Germinal center (tissue), 1 donor: ENCODE data around the gene KIF13A.
"Not testable (repeated sequence)": the region's sequence is repeated elsewhere in the genome, so short reads cannot be mapped to it uniquely, and the experiment has no call there.

Source experiments
- DNase-seq: peaks from one replicate; pipeline ENCODE4 v3.0.0; 2012; ENCODE audit warnings: mixed read lengths, low spot score

Gene KIF13A

DNA sequence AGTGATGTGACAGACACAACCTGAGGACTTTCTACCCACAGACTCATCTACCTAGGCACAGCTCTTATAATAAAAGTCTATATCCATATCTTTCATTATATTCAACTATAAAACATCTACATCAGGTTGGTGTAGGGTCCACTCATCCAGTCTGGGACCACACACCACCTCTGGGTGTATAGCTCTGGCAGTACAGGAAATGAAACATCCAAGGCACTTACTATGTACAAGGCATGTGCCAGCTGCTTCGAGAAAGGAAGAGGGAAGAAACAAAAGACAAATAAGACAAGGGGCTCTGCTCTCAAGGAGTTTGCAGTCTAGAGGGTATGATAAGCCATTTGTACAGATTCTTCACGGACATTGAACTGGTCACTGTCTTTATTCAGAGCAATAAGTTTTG is 18.6 kb downstream of the KIF13A start:
- no peak for DNase-seq

DNA sequence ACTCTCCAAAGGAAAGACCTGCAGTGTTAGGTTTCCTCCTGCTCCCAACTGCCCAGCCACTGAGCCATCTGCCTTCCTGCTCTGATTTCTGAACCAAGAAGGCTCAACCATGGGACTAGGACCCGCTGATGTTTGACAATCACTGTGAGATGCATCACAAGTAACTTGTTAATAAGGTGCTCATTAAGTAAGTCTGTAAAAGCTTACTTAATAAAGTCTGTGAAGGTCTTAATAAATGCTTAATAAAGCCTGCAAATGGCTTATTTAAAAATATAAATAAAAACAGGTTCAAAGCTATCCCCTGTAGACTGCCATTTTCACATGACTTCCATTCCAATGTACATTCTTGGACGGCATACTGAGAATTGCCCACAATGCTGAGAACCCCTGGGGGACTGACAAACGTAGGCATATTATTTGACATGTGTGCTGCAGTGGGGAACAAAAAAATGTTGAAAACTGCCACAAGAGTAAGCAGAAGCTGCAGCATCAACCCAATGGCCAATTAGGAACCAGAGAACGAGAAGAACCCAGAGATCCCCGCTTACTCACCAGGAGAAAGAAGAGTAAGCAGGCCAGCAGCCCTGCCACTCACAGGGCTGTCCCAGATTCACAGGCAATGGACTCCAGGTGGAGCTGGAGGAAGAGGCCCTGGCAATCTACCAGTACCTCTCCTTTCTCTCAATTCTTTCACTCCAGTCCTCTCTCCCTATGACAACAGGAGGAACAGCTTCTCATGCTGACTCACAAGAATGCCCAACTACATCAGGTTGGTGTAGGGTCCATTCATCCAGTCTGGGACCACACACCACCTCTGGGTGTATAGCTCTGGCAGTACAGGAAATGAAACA is 19.5 kb downstream of the KIF13A start:
- DNase-seq, result no peak

DNA sequence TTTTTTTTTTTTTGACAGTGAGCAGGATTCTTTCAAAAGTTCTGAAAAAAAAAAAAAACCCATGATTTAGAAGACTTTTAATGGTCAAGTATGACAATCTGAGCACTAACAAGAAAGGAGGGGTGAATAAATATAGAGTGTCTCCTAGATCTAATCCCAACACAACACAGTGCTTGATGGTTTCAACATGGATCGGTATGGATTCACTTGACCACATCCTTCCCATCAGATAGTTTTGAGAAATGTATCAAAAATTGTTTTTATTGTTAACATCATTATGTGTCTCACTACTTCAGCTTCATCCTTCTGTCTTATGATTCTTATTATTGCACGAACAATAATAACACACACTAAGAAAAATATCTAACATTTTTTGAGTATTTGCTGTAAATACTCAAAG is 21.0 kb downstream of the KIF13A start:
- no peak for DNase-seq

DNA sequence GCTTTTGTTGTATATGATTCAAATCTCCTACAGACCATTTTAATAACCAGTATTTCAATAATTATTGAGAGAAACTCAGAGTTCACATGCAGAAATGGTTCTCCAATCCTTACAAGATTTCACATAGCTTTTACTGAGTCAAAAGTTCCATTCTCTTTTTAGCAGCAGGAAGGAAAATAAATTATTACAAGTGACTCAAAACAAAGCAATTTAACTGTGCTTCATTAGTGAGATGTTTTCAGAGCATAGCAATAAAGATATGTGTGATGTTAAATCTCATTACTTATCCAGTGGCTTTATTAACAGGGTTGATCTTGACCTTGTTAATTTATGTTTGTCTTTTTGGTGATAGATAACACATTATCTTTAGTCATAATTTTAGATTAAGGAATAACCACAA is 22.0 kb downstream of the KIF13A start:
- DNase-seq, result no peak

DNA sequence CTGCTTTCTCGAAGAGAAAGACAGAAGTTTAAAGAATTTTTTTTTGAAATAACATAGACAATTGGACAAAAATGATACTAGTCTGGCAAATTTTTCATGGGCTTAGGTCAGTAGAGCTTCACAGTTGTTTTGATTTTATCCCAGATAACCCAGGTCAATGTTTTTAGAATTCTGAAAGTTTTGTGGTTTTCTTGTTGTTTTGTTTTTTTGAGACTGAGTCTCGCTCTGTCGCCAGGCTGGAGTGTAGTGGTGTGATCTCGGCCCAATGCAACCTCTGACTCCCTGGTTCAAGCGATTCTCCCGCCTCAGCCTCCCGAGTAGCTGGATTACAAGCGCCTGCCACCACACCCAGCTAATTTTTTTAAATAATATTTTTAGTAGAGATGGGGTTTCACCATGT is 22.8 kb downstream of the KIF13A start:
- DNase-seq, result no peak

DNA sequence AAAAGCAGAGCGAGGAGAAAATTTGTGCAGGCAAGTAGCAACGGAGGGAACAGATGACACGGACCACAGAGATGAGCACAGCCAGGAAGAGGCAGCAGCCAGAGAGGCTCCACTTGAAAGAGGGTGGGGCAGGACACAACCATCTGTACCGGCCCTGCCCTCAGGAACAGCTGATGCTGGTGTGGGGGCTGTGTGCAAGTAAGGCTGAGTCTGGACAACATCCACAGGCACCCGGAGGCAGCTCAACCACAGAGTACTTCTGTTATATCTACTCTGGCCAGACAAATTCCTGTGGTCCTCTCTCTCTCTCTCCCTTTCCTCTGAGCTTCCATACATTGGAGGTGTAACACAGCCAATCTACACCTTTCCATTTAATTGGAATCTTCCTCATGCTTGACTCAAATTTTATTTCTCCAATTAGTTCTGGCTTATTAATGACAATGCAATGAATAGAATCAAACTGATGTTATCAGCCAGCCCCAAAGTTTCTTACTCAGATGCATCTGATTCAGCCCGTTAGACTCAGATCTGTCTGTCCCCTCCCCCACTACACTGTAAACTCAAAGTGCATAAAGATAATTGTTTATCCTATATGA is 24.9 kb downstream of the KIF13A start:
- DNase-seq, result no peak

DNA sequence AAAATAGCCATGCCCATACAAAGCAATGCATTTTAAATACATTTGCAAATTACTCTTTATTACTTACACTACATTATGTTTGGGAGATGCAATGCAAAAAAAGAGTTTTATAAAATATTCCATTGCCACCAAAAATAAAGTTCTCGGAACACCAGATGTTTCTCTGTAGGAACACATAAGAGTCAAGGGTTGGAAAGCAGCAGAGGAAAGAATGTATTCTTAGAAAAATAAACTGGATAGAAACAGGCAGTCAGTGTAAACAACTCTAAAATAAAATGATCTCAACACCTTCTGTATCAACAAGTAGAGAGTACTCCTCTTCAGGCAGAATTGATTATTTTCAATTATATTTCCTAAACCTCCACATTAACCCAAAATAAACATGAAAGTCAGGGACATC is 28.1 kb downstream of the KIF13A start:
- no peak for DNase-seq

DNA sequence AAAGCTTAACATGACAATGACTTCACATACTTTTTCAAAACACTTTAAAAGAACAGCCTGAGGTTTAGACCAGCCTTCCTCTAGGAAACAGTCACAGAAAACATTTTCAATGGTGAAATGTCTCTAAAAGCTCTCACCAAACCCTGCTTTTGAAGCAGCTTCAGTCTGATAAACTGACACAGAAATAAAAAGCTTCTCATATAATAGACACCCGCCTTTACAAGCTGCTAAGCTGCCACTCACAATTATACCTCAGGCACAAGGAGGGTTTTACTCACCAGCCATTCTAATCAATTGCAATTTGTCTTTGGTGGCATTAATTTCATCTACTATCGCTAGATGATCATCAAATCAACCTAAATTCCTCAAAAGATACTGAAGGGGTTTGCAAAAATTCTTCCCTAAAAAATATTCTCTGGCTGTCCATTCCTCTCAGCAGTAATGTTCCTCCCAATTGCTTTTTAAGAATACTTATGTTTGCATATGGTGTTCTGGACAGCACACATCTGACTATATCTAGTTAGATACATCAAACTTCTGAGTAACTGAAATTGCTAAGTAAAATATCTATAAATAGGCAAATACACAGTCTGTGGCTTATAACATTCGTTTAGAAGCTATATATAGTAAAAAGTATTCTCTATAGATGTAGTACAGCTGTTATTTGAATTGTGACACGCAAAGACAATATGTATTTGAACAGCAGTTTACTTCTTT is 29.4 kb downstream of the KIF13A start:
- no peak for DNase-seq

DNA sequence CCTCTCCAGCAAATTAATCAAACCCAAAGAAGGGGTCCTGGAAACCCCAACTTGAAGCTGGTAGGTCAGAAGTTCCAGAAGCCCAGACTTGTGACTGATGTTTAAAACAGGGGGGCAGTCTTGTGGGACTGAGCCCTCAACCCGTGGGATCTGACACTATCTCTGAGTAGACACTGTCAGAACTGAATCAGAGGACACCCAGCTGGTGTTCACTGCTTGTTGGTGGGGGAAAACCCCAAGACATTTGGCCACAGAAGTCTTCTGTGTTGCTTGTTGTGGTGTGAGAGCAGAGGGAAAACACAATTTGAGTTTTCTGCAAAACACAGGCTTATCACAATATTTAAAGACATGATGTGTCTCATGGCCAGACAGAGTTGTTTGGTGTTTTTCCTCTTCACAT is 29.9 kb downstream of the KIF13A start:
- no peak for DNase-seq

DNA sequence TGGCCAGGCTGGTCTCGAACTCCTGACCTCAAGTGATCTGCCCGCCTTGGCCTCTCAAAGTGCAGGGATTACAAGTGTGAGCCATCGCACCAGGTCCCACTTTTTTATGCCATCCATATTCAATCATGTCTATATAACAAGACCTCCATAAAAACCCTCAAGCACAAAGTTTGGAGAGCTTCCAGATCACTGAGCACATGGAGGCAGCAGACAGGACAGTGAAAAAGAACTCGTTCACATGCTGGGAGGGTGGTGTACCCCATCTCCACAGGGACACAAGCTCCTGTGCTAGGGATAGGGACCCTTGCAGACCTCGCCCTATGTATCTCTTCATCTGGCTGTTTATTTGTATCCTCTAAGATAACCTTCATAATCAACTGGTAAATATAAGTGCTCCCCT is 30.3 kb downstream of the KIF13A start:
- DNase-seq, result no peak

DNA sequence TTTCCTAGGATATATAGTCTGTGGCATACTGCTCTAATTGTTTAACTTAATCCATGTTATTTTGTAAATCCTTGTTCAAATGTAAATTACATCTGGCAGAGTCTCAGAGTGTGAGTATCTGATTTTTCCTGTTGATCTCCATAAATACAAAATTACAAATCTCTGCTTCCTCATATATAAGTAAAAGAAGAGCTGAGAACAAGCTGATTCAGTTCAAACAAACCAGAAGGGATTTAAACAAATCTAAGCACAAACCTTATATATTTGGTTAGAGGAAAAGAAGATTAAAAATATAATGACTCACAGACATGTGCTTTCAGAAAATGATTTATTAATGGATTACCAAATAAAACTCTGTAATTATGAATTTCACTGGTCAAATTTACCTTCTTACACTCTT is 37.3 kb downstream of the KIF13A start:
- DNase-seq, result no peak

DNA sequence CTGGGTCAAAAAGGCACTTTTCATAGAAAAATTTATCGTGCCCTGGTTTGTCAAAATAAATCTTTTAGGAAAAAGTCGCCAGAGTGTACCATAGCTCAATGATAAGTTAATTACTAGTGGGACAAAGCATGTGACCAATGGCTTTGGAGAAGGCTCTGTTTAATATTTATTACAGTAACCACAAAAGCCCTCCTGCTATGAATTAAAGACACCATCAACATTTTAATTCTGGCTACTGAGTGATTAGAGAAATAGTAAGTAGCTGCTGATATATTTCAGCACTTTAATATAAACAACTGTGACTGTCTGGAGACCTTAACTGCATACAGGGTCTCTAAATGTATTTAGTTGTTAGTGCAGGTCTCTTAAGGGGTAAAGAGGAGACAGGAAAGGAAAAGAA is 38.3 kb downstream of the KIF13A start:
- no peak for DNase-seq

DNA sequence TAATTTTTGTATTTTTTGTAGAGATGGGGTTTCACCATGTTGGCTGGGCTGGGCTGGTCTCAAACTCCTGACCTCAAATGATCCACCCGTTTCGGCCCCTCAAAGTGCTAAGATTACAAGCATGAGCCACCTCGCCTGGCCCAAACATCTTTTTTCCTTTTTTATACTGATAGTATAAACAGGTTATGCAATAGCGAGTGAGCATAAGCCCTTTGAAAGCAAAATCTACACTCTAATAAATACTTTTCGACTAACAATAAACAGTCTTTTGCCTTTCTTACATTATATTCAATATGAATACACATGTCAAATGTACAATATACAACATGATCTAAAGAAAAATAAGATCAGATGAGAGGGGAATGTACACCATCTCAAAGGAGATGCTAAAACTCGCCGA is 38.7 kb downstream of the KIF13A start:
- DNase-seq, result no peak

DNA sequence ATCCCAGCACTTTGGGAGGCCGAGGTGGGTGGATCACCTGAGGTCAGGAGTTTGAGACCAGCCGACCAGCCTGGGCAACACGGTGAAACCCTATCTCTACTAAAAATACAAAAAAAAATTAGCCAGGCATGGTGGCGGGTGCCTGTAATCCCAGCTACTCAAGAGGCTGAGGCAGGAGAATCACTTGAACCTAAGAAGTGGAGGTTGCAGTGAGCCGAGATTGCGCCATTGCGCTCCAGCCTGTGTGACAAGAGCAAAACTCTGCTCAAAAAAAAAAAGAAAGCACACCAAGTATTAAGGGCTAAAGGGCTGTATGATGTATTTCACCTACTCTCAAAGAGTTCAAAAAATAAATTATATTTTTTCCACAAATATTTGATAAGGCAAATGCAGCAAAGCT is 39.9 kb downstream of the KIF13A start:
- not testable (repeated sequence) for DNase-seq

DNA sequence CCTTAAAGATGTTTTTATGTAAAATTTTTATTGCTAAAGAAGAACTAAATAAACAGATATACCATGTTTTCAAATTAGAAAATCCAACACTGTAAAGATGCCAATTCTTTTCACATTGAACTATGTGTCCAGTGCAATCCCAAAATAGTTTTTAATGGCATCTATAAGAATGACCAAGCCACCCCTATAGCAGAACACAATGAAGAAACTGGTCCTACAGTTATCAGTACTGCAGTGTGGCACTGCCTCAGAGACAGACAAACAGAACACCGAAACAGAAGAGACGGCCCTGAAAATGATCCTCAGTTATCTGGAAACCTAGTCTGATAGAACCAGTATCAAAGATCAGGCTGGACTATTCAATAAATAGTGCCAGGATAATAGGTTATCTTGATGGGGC is 41.9 kb downstream of the KIF13A start:
- no peak for DNase-seq

DNA sequence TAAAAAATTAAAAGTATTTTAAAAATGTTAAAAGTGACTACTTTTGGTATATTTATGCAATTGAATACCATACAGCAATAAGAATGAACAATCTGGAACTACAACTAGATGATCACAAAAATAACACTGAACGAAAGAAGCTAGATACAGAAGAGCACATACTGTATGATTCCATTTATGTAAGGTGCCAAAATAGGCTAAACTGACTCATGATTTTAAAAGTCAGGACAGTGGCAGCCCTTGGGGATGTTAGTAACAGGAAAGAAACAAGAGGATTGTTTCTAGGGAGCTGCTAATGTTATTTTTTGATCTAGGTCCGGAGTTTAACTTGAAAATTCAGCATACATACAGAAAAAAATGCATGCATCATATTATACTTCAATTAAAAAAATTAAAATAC is 42.3 kb downstream of the KIF13A start:
- DNase-seq, result no peak

DNA sequence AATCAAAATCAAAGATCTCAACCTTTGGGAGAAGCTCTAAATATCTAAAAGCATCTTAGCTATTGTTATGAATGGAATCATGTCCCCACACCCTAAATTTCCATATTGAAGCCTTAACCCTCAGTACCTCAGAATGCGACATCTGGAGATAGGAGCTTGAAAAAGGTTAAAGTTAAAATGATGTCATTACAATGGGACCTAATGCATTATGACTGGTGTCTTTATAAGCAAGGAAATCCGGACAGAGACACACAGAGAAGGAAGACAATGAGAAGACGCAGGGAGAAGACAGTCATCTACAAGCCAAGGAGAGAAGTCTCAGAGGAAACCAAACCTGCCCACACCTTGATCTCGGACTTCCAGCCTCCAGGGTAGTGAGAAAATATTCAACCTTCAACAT is 46.1 kb downstream of the KIF13A start:
- no peak for DNase-seq

DNA sequence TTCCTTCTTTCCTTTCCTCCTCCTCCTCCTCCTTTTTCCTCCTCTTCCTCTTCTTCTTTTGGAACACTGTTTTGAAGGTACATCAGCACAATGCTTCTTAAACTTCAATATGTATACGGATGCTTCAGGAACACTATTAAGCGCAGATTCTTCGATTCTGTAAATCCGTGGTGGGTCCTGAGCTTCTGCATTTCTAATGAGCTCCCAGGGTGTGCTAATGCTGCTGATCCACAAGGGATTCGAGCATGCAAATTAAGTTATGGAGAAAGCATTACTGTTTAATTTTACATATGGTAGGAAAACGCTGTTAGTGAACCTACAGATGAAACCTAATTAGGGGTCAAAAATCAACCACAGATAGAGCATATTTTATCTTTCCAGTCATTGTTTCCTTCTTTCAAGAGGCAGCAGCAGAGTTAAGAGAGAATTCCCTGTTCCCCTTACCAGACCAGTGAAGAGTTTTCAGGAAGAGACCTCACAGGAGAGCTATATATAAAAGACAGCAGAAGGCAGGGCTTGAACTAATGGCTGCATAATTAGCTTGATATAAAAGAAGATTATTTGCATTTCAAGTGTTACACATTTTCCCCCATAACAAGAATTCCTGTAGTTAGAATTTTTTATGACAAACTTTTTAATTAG is 47.2 kb downstream of the KIF13A start:
- DNase-seq, result no peak

DNA sequence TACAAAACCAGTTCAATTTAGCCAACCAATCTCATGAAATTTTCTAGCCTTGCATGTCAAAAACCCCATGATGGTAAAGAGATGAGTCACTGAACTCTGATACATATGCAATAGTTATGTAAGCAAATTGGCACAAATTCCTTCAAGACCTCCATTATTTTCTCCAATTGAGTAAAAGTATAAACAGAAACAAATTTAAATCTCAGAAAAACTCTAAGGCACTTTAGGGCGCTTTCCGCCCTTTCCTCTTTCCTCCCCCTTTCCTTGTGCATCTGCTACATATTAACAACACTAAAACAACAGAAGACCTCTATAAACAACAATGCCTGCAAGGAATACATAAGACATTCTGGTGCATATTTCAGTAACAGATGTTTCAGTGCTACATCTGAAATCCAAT is 48.5 kb downstream of the KIF13A start:
- DNase-seq, result no peak

DNA sequence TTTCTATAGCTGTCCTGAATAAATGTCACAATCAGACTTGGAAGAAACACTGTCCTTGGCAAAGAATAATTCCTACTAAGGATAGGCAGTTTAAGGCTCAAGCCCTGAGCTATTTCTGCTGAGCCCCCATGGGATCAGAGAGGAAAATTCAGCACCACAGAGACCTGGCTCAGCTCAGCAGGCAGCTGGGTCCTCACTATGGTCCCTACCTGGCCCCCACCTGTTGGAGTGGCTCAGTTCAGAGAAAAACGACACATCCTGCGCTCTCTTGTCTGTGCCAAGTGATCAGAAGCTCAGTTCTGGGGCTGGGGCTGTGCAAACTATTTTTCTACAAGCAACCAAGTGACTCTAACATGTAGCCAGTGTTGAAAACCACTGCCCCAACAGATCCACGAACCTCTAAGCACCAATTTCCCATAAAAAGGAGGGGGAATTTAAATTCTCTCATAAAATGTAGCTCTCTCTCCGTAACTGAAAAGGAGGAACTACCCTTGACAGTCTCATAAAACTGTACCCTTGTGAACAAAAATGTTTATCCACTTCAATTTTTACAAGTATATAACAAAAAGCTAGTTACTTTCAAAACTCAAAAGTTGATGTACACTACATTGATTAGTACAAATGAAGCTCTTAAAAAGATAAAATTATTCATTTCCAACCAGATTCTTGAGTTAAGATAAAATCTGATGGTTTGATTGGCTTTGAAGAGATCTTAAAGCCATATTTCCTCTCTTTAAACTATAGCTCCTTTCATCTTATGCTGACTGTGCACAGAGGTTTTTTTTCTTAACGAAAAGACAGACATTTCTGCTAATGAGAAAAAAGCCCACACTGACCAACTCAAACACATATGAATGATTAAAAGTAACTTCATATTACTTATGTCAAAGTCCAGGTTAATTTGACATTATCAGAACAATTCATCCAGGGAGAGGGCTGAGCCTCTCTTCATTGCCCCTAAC is 52.0 kb downstream of the KIF13A start:
- DNase-seq, result no peak

DNA sequence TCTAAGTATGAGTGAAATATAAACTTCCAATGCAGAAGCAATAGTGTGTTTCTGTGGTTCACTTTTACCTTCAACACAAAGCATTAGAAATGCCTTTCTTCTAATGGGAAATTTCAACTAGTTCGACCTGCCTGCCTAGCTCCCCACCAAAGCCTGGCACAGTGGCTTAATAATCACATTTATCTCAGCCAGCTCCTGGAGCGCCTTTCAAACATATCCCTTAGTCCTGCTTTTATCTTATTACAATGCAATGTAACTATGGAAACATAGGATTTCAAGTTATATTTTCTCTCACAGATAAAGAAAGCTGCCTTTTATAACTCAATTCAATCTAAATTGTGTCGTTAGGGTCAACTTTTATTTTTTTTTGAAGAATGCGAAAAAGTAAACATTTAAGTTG is 53.7 kb downstream of the KIF13A start:
- DNase-seq, result no peak
